Astrocyte (in vitro differentiated cells and primary cell): Measurements from ENCODE around the gene SORD.
A peak's percentile ranks its signal among the peaks of the same experiment; 100 is the strongest.

ENCODE experiments used
- CTCF ChIP-seq: IDR thresholded peaks from 2 replicates; pipeline ENCODE4 v1.5.1; 2011; ENCODE audit warnings: low read depth, mild to moderate bottlenecking, inconsistent platforms, low read length, moderate library complexity; ENCODE audit not compliant: insufficient read depth
- EZH2 ChIP-seq: IDR thresholded peaks from 2 replicates; pipeline ENCODE4 v1.6.1; 2012; ENCODE audit warnings: mild to moderate bottlenecking, low read length, inconsistent platforms; ENCODE audit not compliant: insufficient read depth

- TF ChIP-seq CTCF (no peak), EZH2 (peak; percentile 78)
Observed at GRCh38 chr15:45114076-45114750, 91.2 kb downstream of the SORD start, which contains the start of the genes DUOX2 and DUOXA2.
